HepG2 (cell line): ENCODE measurements around the gene ZBTB7C. TPM values are rescaled to one million over a fixed set of nuclear protein-coding genes. Genes with fewer than 3 reads are reported as not detected.

ENCODE experiments used
- ATAC-seq: fragments of 200-7000 bp; cut with Tn5 transposase; 3 replicates; pipeline ENCODE4 v1.9.1; 2020; ENCODE audit warnings: mild to moderate bottlenecking, moderate library complexity
- BruUV-seq: library from RNA; stranded (reverse); fragments of 400-500 nt; replicated peaks from 2 replicates; lab custom pipeline; 2021; lab: Mats Ljungman, UMichigan
- CTCF ChIA-PET: fragments of 300-600 bp; formaldehyde crosslinking; extraction: SDS; loops from one replicate; lab custom pipeline; 2021; ENCODE audit warnings: low total read pairs, inconsistent platforms, low intra/inter-chr PET ratio; lab: Yijun Ruan, JAX
- POLR2A ChIA-PET: fragments of 350-600 bp; sonication (Branson Sonifier 250); formaldehyde crosslinking; loops from one replicate; lab custom pipeline; 2020; ENCODE audit warnings: antibody characterized with exemption, inconsistent platforms; lab: Yijun Ruan, JAX
- DNase-seq: peaks from one replicate; pipeline ENCODE4 v3.0.0-alpha.2; 2015; ENCODE audit warnings: low spot score
- FAIRE-seq: peaks from 3 replicates; lab custom pipeline; 2011; peaks lifted over from hg19 to GRCh38; lab: Jason Lieb, UNC
- H2AFZ ChIP-seq: one replicate; pipeline ENCODE4 v1.6.1; 2011; ENCODE audit warnings: low read length, inconsistent platforms
- H3K27ac ChIP-seq: fragments of 300-600 bp; 3 replicates; pipeline ENCODE4 v1.8.0; 2011; ENCODE audit warnings: mixed run types, mild to moderate bottlenecking, mixed read lengths, low read length, inconsistent platforms; ENCODE audit not compliant: insufficient read depth; ENCODE audit errors: extremely low read length
- H3K27me3 ChIP-seq, 2 experiments: fragments of 200-600 bp in 1 of 2; 2 replicates in 1 of 2; 3 replicates in 1 of 2; pipeline versions ENCODE4 v1.6.0 to v1.8.0; 2011; ENCODE audit warnings: low read length in 2 of 2, mild to moderate bottlenecking in 2 of 2, moderate library complexity in 2 of 2, inconsistent platforms in 1 of 2; ENCODE audit not compliant: insufficient read depth in 2 of 2, control insufficient read depth in 1 of 2
- H3K36me3 ChIP-seq, 2 experiments: fragments of 200-600 bp in 1 of 2; replicated peaks in 1 of 2; 2 replicates in 1 of 2; 3 replicates in 1 of 2; pipeline versions ENCODE4 v1.5.1 to v1.8.0; 2011; ENCODE audit warnings: low read length in 2 of 2, inconsistent platforms in 1 of 2; ENCODE audit not compliant: insufficient read depth in 2 of 2, control insufficient read depth in 1 of 2
- H3K4me1 ChIP-seq: 2 replicates; pipeline ENCODE4 v1.5.1; 2012; ENCODE audit warnings: low read length, inconsistent platforms; ENCODE audit not compliant: insufficient read depth
- H3K4me2 ChIP-seq: 2 replicates; pipeline ENCODE4 v1.6.0; 2011; ENCODE audit warnings: low read depth, low read length, inconsistent platforms
- H3K4me3 ChIP-seq, 3 experiments: fragments of 200-600 bp in 1 of 3; sonication (generic), shearing (Covaris generic) in 1 of 3; replicated peaks in 1 of 3; 2 replicates each; pipeline ENCODE4 v1.5.1; 2011 to 2016; ENCODE audit warnings: low read length in 3 of 3, inconsistent platforms in 2 of 3, low read depth in 2 of 3, mild to moderate bottlenecking in 2 of 3, control low read depth in 1 of 3, mixed read lengths in 1 of 3; ENCODE audit not compliant: insufficient read depth in 1 of 3
- H3K79me2 ChIP-seq: one replicate; pipeline ENCODE4 v1.6.1; 2011; ENCODE audit warnings: low read length, inconsistent platforms; ENCODE audit not compliant: insufficient read depth
- H3K9ac ChIP-seq: 2 replicates; pipeline ENCODE4 v1.6.0; 2011; ENCODE audit warnings: mild to moderate bottlenecking, low read depth, low read length, inconsistent platforms; ENCODE audit not compliant: insufficient read depth
- H3K9me3 ChIP-seq: 2 replicates; pipeline ENCODE4 v1.5.1; 2012; ENCODE audit warnings: mild to moderate bottlenecking, low read length
- H4K20me1 ChIP-seq: 2 replicates; pipeline ENCODE4 v1.6.0; 2011; ENCODE audit warnings: inconsistent platforms, mild to moderate bottlenecking, low read length, moderate library complexity; ENCODE audit not compliant: insufficient read depth
- CBX2 ChIP-seq, 2 experiments: fragments of 200-600 bp in 1 of 2; sonication (generic); formaldehyde crosslinking in 1 of 2; IDR thresholded peaks; 2 replicates each; pipeline versions ENCODE4 v1.7.0 to v1.8.1; 2018 to 2022; ENCODE audit warnings: low read depth in 2 of 2, low read length in 1 of 2, mild to moderate bottlenecking in 1 of 2, missing genetic modification reagents in 1 of 2
- FOXK2 ChIP-seq: fragments of 450-650 bp; IDR thresholded peaks from 2 replicates; pipeline ENCODE4 v1.6.1; 2016
- NFE2 ChIP-seq: sonication (generic); formaldehyde crosslinking; IDR thresholded peaks from 2 replicates; pipeline ENCODE4 v1.4.0; 2020; ENCODE audit warnings: missing genetic modification reagents
- PAF1 ChIP-seq: IDR thresholded peaks from 2 replicates; pipeline ENCODE4 v1.6.1; 2016; ENCODE audit warnings: missing genetic modification reagents, missing compliant biosample characterization
- PRMT3 ChIP-seq: sonication (generic); formaldehyde crosslinking; IDR thresholded peaks from 2 replicates; pipeline ENCODE4 v1.8.1; 2022; ENCODE audit warnings: low read depth, mild to moderate bottlenecking, moderate library complexity, missing genetic modification reagents, borderline replicate concordance
- SP5 ChIP-seq: IDR thresholded peaks from 2 replicates; pipeline ENCODE4 v1.6.1; 2016; ENCODE audit warnings: low read depth, borderline replicate concordance
- THAP8 ChIP-seq: sonication (generic); formaldehyde crosslinking; IDR thresholded peaks from 2 replicates; pipeline ENCODE4 v1.5.1; 2020; ENCODE audit warnings: missing genetic modification reagents, mild to moderate bottlenecking, borderline replicate concordance
- ZNF83 ChIP-seq: sonication (generic); formaldehyde crosslinking; IDR thresholded peaks from 2 replicates; pipeline ENCODE4 v1.4.0; 2020; ENCODE audit warnings: missing genetic modification reagents, mild to moderate bottlenecking, borderline replicate concordance
- WGBS: methylation state at CpG from one replicate; pipeline ENCODE4 v1.1.6; 2017; ENCODE audit warnings: low lambda C conversion rate; 5-methylcytosine and 5-hydroxymethylcytosine counted together
- in situ Hi-C: cut with HindIII; loops from 2 replicates; pipeline ENCODE4 v1.10.0; 2017; ENCODE audit warnings: low pct_unique_long_range_greater_than_20kb; ENCODE audit not compliant: extremely low pct_ligation_motif_present
- intact Hi-C: fragments of 100-400 bp; cut with micrococcal nuclease; formaldehyde crosslinking; loops from one replicate; pipeline ENCODE4 v1.10.0; 2022; ENCODE audit not compliant: unreplicated experiment
- polyA plus RNA-seq, 8 experiments: library from polyadenylated mRNA; depleted of rRNA in 3 of 8; stranded (reverse) in 7 of 8; unstranded in 1 of 8; fragments of >200 nt; fragmentation: Illumina TruSeq in 4 of 8; extraction: Trizol in 4 of 8; gene quantifications; 2 replicates each; pipeline versions ENCODE4 v1.2.1 to v1.2.3, GENCODE V29; 2011 to 2016; ENCODE audit warnings: low read depth in 4 of 8, missing spikeins in 1 of 8, mixed read lengths in 1 of 8; ENCODE audit not compliant: insufficient read depth in 1 of 8
- total RNA-seq, 5 experiments: library from RNA; depleted of rRNA; stranded (reverse); fragments of >200 nt; fragmentation: Illumina TruSeq; extraction: Trizol; gene quantifications; 2 replicates each; pipeline ENCODE4 v1.2.3, GENCODE V29; 2016; ENCODE audit warnings: low read depth in 1 of 5
- TF ChIP-seq, protein P1 (sequence below): sonication (generic); formaldehyde crosslinking; IDR thresholded peaks from 2 replicates; pipeline ENCODE4 v1.8.0; 2022; ENCODE audit warnings: missing genetic modification reagents, mild to moderate bottlenecking, borderline replicate concordance

Gene ZBTB7C
- total and polyA plus RNA-seq, 2 of the 13 experiments (the other 11 are each of a cell fraction or from before 2014, with no cell fraction given) = 0.01 to 0.04 TPM

DNA sequence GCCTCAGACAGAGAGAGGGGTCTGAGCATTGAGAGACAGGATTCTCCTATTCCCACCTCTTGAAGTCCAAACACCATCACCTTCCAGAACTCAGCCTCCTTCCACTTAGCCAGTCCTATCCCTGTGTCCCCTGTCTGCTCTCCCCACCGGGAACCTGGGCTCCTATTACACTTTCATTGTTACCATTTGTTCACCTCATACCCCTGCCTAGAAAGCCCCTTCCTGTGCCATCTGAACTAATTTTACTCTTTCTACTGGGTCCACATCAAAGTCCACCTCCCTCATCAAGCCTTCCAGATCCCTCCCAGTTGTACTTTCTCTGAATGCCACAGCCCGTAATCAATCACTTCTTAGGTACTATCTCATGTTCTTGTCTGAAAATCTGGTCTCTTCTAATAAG is 220.6 kb downstream of the ZBTB7C start:
- Histone ChIP-seq H4K20me1 (no peaks in the 10 kb centered on the region), H3K4me1 (no peaks in the 10 kb centered on the region), H3K9me3 (no peaks in the 10 kb centered on the region), H2AFZ (no peak overlapping the region), H3K4me3 (no peak overlapping the region), H3K4me2 (no peak overlapping the region), H3K36me3 (no peaks in the 10 kb centered on the region), H3K27me3 (peaks cover 5 to 13% of the 10 kb centered on the region in 2 experiments; a peak in 4 of 5 replicates), H3K9ac (no peak overlapping the region), H3K79me2 (no peaks in the 10 kb centered on the region), H3K27ac (no peak overlapping the region)
- in situ Hi-C loops = no loop called here
- CTCF ChIA-PET = no interaction called here
- DNase-seq (no peak), FAIRE-seq (no peak), ATAC-seq (no peak)
- no TSS peak for BruUV-seq
- POLR2A ChIA-PET = no interaction called here
- TF ChIP-seq FOXK2 = no peak
- TF ChIP-seq CBX2 (IDR thresholded peaks at IDR 0.05; ENCODE audit: low read depth, low read length) = no peak
- TF ChIP-seq CBX2 (CRISPR knock-in tag; IDR thresholded peaks at IDR 0.05; ENCODE audit: low read depth) = no peak
- no peak for TF ChIP-seq NFE2 (CRISPR knock-in tag)
- TF ChIP-seq THAP8 = no peak
- no peak for TF ChIP-seq ZNF83 (CRISPR knock-in tag)
- no peak for TF ChIP-seq PAF1 (CRISPR knock-in tag)
- no peak for TF ChIP-seq SP5 (CRISPR knock-in tag)
- TF ChIP-seq, protein P1, sequence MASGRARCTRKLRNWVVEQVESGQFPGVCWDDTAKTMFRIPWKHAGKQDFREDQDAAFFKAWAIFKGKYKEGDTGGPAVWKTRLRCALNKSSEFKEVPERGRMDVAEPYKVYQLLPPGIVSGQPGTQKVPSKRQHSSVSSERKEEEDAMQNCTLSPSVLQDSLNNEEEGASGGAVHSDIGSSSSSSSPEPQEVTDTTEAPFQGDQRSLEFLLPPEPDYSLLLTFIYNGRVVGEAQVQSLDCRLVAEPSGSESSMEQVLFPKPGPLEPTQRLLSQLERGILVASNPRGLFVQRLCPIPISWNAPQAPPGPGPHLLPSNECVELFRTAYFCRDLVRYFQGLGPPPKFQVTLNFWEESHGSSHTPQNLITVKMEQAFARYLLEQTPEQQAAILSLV (CRISPR knock-in tag) = no peak
- TF ChIP-seq PRMT3 (CRISPR knock-in tag) = no peak
- WGBS = 50% methylated on average over 2 of the region's 2 CpGs
- intact Hi-C loops = no loop called here
